A549 (cell line): ENCODE measurements around the gene HNF1B.

ENCODE experiments used
- CTCF ChIP-seq: fragments of >200 bp; sonication (Bioruptor Twin); formaldehyde crosslinking; IDR thresholded peaks from 3 replicates; pipeline ENCODE4 v1.5.1; 2016
- EP300 ChIP-seq, 2 experiments: fragments of >200 bp; sonication (Bioruptor Twin); formaldehyde crosslinking; IDR thresholded peaks; 2 replicates in 1 of 2; 3 replicates in 1 of 2; pipeline ENCODE4 v1.6.1; 2016 to 2017
- JUN ChIP-seq, 2 experiments: fragments of >200 bp; sonication (Bioruptor Twin); formaldehyde crosslinking; IDR thresholded peaks; 2 replicates in 1 of 2; 3 replicates in 1 of 2; pipeline ENCODE4 v1.6.1; 2016 to 2017
- POLR2A ChIP-seq: IDR thresholded peaks from 2 replicates; pipeline ENCODE4 v1.6.1; 2012; ENCODE audit warnings: mild to moderate bottlenecking, low read length
- RNF2 ChIP-seq: fragments of 200-600 bp; sonication (generic); IDR thresholded peaks from 2 replicates; pipeline ENCODE4 v1.6.1; 2016; ENCODE audit warnings: low read depth, mild to moderate bottlenecking, antibody characterized with exemption, moderate library complexity, borderline replicate concordance
- SMC3 ChIP-seq: fragments of >200 bp; sonication (Bioruptor Twin); formaldehyde crosslinking; IDR thresholded peaks from 3 replicates; pipeline ENCODE4 v1.6.1; 2018; ENCODE audit warnings: inconsistent platforms

DNA sequence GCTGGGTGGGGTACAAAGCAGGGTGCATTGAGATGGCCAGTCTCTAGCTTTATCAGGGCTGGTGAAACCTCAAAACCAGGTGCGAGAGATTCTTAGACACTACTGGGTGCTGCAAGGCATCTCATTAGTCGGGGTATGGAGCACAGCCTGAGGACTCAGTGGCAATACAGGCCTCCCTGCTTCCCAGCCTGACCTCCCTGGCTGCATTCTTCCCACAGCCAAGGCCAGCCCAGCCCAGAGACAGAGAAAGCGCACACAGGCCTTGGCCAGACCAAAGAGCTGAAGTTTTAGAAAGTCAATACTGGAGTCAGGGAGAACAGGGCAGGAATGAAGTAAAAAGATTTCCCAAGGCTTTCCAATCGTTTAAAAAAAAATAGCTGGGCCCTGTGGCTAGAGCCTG, 12.5 kb downstream of the HNF1B start:
- no peak for TF ChIP-seq CTCF
- no peak for TF ChIP-seq POLR2A
- TF ChIP-seq RNF2: no peak
- TF ChIP-seq EP300 (IDR thresholded peaks at IDR 0.05): no peak
- no peak for TF ChIP-seq SMC3
- TF ChIP-seq JUN (IDR thresholded peaks at IDR 0.05): no peak
